GM12864 (cell line): Measurements from ENCODE around the gene AHCYL2.

ENCODE experiments used
- DNase-seq: peaks from one replicate; pipeline ENCODE4 v3.0.0-alpha.2; 2011; ENCODE audit warnings: low read depth
- H3K4me3 ChIP-seq: 2 replicates; pipeline ENCODE4 v1.5.1; 2011; ENCODE audit warnings: mild to moderate bottlenecking, low read depth, low read length, control low read depth
- TF ChIP-seq, protein P1 (sequence below): IDR thresholded peaks from 2 replicates; pipeline ENCODE4 v1.5.1; 2011; ENCODE audit warnings: low read depth, mild to moderate bottlenecking, moderate library complexity, low read length, control low read depth, inconsistent platforms; ENCODE audit errors: missing control alignments

AHCYL2 gene

DNA sequence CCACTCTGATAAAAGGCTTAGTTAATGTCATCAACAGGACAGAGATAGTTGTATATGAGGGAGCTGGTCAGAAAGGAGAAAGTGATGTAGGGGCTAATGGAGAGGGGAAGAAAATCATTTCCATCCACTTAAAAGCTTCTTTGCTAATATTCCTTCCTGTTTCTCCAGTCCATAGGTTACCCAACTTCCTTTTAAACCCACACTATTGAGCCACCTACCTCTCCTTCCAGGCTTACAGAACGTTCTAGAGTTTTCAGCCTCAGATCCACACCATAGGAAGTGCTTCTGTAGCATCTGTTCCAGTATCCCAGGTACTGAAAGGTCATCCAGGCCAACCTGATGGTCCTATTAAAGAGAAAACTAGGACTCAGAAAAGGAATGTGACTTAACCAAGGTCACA is 237.6 kb downstream of the AHCYL2 start:
- no peak overlapping the region for H3K4me3 ChIP-seq
- TF ChIP-seq, protein P1, sequence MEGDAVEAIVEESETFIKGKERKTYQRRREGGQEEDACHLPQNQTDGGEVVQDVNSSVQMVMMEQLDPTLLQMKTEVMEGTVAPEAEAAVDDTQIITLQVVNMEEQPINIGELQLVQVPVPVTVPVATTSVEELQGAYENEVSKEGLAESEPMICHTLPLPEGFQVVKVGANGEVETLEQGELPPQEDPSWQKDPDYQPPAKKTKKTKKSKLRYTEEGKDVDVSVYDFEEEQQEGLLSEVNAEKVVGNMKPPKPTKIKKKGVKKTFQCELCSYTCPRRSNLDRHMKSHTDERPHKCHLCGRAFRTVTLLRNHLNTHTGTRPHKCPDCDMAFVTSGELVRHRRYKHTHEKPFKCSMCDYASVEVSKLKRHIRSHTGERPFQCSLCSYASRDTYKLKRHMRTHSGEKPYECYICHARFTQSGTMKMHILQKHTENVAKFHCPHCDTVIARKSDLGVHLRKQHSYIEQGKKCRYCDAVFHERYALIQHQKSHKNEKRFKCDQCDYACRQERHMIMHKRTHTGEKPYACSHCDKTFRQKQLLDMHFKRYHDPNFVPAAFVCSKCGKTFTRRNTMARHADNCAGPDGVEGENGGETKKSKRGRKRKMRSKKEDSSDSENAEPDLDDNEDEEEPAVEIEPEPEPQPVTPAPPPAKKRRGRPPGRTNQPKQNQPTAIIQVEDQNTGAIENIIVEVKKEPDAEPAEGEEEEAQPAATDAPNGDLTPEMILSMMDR, result no peak
- DNase-seq, result no peak

DNA sequence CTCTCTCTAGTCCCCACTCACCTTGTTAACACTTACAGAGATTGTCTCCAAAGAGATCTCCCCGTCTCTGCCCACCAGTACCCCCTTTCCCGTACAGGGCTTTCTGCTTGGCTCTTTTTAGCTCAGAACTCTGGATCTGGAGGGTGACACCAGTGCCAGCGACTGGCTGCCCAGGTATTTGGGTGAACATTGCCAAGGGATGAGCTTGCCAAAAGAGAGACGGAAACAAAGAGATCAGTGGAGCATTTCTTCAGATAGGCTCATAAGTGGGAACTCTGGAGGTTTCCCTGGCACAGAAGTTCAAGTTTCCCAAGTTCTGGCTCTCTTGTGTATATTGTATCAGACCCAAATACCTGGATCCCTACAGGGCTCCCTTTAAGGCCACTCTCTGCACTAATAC is 239.4 kb downstream of the AHCYL2 start:
- H3K4me3 ChIP-seq, result no peak overlapping the region
- TF ChIP-seq, protein P1, result no peak
- no peak for DNase-seq

DNA sequence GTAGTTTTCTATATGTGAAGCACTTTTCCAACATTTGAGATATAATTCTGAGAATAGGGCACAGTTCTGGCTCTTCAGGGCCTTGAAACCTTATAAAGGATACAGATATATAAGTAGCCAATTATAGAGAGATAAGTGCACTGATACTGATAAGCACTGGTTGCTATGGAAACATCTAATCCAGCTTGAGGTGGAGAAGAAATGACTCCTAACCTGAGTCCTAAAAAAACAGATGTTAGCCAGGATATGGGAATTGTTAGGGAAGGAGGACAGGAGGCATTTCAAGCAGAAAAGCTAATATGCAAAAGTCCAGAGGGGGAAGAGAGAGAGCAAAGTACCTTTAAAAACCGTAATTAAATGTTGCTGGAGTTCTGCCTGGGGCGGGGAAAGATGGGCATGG is 240.2 kb downstream of the AHCYL2 start:
- TF ChIP-seq, protein P1, result no peak
- H3K4me3 ChIP-seq, result no peak overlapping the region
- DNase-seq, result no peak

DNA sequence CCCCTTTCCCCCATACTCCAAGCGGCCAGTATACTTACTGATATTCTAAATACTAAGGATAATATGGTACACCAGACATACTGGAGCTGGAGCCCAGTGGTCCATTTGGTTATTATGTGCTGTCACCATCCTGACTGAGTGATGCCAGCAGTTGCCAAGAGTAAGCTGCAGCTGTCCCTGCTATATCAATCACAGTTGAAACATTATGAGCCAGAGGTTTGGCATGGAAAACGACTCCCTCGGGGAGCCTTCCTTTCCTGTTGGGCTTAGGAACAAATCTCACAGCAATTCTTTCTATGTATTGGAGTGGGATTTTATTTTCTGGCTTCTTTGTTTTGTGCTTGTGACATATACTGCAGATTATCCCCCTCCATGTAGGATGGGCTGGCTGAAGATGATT is 242.0 kb downstream of the AHCYL2 start:
- TF ChIP-seq, protein P1, result no peak
- H3K4me3 ChIP-seq, result no peak overlapping the region
- no peak for DNase-seq

DNA sequence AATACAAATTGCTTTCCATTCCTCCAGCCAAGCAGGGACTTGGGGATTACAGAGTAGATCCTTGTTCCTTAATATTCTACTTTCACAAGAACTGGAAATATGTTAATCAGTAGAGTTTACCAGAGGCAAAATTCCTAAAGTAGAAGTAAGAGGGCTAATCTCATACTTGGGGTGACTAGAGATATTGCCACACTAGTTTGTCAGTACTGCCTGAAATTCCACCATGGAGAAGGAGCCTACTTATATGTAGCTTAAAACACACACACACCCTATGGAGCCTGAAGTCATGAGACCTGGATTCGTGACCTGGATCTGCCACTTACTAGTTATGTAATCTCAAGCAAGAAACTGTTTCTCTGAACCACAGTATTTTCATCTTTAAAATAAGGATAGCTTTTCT is 243.3 kb downstream of the AHCYL2 start:
- TF ChIP-seq, protein P1, result no peak
- DNase-seq, result no peak
- H3K4me3 ChIP-seq, result no peak overlapping the region

DNA sequence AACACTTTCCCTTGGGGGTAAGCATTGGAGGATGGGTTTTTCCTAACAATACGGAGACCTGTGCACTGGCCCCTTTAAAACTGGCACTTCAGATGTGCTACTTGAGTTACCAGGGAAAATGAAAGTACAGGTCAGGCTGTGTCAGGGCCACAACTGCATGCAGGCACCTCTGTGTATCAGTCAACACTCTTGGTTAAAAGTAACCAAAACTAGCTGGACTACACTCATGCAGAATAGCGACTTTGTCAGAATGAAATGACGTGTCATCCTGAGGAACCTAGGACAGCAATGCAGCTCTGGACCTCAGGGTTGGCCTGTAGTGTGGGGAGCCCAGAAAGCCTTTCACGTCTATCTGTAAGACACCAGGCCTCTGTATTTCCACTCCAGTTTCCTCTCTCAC is 243.7 kb downstream of the AHCYL2 start:
- H3K4me3 ChIP-seq, result no peak overlapping the region
- TF ChIP-seq, protein P1, result no peak
- DNase-seq, result no peak

DNA sequence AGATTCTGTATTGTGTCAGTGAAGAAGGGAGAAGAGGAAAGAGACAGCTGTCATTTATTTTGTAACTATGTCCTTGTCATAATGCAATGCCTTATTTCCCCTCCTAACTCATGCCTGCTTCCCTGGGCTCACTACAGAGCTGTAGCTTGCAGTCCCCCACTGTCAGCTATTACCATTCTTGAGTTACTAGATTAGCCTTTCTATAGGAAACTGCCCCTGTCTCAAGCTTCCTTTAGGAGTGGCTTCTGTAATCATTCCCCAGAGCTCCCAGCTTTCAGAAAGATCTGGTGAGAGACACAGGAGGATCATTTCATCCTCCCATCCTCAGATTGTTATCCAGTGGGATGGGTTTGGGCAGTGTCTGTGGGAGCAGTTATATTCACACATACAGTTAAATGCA is 245.1 kb downstream of the AHCYL2 start:
- DNase-seq, result no peak
- H3K4me3 ChIP-seq, result no peak overlapping the region
- TF ChIP-seq, protein P1, result no peak
